GM10847 (cell line): ENCODE results near the gene ELL3.

ENCODE experiments used
- POLR2A ChIP-seq: IDR thresholded peaks from 2 replicates; pipeline ENCODE4 v1.6.1; 2011; ENCODE audit not compliant: insufficient read length; ENCODE audit errors: extremely low read depth

The ELL3 gene, protein sequence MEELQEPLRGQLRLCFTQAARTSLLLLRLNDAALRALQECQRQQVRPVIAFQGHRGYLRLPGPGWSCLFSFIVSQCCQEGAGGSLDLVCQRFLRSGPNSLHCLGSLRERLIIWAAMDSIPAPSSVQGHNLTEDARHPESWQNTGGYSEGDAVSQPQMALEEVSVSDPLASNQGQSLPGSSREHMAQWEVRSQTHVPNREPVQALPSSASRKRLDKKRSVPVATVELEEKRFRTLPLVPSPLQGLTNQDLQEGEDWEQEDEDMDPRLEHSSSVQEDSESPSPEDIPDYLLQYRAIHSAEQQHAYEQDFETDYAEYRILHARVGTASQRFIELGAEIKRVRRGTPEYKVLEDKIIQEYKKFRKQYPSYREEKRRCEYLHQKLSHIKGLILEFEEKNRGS

GRCh38 chr15:43776718-43777266 lies at the start of gene ELL3:
ELL3 (minus strand) TSS chr15:43776966; CDS start chr15:43776901, 65 bp downstream.
- peak; percentile 38 for TF ChIP-seq POLR2A

DNA sequence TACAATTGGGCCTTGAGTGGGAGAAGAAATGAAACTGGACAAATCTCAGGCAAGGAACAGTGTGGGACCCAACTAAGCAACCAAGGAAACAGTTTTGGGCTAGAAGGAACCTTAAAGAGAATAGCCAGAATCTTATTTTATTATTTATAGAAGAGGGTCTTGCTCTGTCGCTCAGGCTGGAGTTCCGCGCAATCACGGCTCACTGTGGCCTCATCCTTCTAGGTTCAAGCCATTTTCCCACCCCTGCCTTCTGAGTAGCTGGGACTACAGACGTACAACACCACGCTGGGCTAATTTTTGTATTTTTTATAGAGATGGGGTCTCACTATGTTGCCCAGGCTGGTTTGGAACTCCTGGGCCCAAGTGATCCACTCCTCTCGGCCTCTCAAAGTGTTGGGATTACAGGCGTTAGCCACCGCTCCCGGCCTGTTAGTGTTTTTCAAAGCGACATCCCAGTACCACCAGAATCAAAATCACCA lies 49.3 kb upstream of the ELL3 start:
- no peak for TF ChIP-seq POLR2A

- peak; percentile 70 for TF ChIP-seq POLR2A
Observed at GRCh38 chr15:43824302-43825246, 47.8 kb upstream of the ELL3 start, which contains the start of gene MFAP1. MFAP1 (minus strand) TSS chr15:43824690; CDS start chr15:43824569, 121 bp downstream.

DNA sequence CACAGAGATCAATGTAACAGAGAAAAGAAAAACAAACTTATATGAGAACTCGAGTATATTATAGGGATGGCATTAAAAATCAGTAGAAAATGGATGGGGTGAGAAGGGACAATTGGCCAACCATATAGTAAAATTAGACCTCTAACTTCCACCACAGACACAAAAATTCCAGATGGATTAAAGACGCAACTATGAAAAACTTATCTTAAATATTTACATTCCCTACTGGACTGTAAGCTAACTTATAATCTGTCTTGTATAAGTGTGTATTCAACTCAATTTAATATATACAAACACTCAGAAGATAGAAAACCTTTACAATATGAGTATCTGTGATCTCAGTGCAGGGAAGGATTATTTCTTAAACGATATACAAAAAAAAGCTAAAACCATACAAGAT lies 44.7 kb upstream of the ELL3 start:
- TF ChIP-seq POLR2A: no peak

- TF ChIP-seq POLR2A: no peak
Observed at GRCh38 chr15:43808960-43809678, 32.4 kb upstream of the ELL3 start.

DNA sequence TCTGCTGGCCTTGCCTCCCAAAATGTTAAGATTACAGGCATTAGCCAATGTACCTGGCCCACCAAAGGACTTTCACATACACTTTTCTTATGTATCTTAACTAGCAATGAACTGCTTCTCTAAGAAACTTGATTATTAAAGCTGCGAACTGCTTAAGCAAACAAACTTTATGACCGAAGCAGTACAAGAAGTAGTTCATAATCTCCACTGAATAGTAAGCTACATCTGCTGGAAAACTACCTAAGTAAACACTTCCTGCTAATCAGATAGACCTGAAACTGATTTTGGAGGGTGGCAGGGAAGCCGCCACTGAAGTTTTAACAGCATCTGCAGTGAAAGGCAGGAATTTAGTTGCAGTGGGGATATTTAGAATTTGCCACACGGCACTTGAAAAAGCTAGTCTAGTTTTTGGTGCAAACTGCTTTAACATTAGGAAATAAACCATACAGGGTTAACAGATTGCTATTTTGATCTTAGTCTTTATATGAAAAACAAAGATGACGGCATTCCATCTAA lies 31.7 kb upstream of the ELL3 start:
- TF ChIP-seq POLR2A: no peak

DNA sequence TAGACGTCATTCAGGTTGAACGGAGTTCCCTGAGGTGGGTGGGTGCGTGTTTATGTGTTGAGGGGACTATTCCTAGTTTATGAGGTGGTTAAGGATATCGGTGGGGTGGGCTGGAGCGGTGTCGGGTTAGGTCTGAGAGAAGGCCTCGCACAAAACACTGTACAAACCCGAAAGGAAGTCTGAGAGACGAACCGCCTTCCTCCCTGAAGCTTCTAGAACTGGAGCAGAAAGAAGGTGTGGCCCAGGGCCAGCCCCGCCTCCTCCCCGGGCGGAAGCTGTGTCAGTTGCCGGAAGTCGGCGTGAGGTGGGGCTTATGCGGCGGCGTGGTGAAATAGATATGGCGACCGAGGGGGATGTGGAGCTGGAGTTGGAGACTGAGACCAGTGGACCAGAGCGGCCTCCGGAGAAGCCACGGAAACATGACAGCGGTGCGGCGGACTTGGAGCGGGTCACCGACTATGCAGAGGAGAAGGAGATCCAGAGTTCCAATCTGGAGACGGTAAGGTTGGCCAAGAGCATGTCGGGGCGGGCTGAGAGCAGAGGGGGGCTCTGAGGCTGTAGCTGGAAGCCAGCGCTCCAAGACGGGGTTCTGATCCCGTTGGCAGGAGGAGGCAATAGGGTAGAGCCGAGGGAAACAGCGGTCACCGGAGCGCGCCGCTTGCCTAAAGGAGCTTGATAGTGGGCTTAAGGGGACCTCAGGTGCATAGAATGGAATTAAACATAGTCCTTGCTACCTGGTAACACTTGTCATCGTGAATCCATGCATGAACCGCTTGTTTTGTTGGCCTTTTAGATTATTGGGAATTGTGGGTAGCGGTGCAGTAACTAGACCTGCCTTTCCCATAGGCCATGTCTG lies 23.7 kb upstream of the ELL3 start, which contains the start of gene HYPK:
Gene HYPK, plus strand, starts transcription at position 314 of the 856 bp plus-strand sequence. Its CDS starts 24 bp downstream, at position 338.
- peak; percentile 67 for TF ChIP-seq POLR2A

GRCh38 chr15:43799945-43800285 lies 23.1 kb upstream of the ELL3 start, which contains the start of gene SERINC4:
SERINC4 (minus strand) TSS chr15:43800220; CDS start chr15:43799986, 234 bp downstream.
- TF ChIP-seq POLR2A: no peak

GRCh38 chr15:43799209-43799944 lies 22.6 kb upstream of the ELL3 start:
- TF ChIP-seq POLR2A: no peak

DNA sequence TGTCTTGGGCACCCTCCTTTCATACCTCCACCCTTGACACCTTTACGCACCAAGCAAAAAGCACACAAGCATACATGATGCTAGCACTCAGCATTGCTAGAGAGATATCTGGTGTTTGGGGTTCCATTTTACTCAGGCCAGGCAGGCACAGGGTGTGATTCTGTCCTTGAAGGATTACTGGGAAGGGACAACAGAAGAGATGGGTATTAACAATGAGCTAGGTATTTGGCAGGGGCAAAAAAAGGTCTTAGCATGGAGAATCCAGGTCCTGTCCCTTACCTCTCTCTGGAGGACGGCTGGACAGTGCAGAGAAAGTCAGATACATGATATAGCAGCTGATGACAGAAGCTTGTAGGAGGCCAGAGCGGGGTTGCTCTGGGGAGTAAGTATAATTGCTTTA lies 19.8 kb upstream of the ELL3 start:
- no peak for TF ChIP-seq POLR2A

DNA sequence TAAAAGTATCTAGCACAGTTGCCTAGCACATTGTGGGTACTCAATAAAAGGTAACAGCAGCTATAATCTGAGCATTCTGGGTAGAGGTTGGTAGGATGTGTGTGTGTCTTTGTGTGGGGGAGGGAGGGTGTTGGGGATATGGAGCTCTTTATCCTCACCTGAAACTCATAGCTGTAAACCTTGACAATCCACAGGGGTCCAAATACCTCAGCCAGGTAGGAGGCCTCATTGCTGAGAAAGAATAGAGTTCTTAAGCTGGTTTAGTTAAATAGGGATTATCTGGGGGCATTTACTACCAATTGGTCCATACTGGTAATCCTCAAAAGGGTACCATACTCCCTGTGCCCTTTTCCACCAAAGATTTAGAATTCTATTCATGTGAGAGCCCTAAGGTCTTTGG lies 19.2 kb upstream of the ELL3 start:
- no peak for TF ChIP-seq POLR2A

- no peak for TF ChIP-seq POLR2A
Observed at GRCh38 chr15:43795197-43795596, 18.4 kb upstream of the ELL3 start.

DNA sequence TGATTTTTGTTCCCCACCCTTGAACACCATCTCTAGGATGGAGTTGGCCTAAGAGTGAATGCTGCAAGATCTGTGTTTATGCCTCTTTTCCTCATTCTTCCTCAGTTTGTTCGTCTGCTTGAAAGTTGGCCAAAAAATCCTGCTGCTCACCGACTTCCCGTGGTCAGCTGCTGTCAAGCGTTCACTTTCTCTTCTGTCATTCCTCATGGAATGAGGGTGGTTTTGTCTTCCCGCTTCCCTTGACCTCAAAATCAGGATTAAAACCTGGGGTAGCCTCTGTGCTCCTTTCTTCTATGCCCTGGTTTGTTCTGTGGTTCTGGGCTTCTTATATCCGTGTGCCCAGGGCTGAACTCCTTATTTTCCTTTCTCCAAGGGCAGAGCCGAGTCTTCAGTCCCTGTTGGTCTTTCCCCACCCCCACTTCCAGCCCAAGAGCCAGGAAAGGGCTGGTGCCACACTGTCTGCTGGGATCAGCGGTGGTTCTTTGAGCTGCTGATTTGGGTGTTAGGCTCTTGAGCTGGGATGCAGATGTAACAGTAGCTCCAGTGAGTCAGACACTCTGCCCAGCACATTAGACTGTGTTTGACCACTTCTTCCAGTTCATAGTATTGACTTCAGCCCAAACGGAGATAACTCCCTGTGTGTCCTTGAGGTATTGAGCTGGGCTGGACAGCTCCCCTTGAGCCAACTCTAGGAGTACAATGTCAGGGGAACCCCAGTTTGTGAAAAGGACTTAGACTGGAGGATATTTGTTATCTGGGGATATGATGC lies 17.7 kb upstream of the ELL3 start:
- no peak for TF ChIP-seq POLR2A
